ENCODE results near the gene SRPK2. TPM values are rescaled to one million over a fixed set of nuclear protein-coding genes. Genes with fewer than 3 reads are reported as not detected.

SRPK2 gene
- total and polyA plus RNA-seq, 2 of the 8 experiments (the other 6 are each of a cell fraction or from before 2014, with no cell fraction given), result 10.0 to 47.1 TPM

DNA sequence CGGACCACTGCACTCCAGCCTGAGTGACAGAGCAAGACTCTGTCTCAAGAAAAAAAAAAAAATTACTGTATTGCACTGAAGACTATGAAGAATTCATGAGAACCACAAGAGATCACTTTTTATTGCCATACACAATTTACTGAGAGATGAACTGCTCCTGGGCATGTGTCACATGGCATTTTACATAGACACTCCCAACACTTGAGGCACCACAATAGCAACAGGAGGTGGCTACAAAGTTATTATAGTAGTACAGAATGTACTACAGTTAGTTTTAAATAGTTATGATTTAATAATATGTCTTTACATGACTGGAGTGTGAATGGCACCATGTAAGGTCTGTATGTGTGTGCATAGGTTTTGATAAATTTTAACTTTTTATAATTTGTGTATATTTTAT is 304.1 kb downstream of the SRPK2 start (continued):
- TF ChIP-seq, protein P1, sequence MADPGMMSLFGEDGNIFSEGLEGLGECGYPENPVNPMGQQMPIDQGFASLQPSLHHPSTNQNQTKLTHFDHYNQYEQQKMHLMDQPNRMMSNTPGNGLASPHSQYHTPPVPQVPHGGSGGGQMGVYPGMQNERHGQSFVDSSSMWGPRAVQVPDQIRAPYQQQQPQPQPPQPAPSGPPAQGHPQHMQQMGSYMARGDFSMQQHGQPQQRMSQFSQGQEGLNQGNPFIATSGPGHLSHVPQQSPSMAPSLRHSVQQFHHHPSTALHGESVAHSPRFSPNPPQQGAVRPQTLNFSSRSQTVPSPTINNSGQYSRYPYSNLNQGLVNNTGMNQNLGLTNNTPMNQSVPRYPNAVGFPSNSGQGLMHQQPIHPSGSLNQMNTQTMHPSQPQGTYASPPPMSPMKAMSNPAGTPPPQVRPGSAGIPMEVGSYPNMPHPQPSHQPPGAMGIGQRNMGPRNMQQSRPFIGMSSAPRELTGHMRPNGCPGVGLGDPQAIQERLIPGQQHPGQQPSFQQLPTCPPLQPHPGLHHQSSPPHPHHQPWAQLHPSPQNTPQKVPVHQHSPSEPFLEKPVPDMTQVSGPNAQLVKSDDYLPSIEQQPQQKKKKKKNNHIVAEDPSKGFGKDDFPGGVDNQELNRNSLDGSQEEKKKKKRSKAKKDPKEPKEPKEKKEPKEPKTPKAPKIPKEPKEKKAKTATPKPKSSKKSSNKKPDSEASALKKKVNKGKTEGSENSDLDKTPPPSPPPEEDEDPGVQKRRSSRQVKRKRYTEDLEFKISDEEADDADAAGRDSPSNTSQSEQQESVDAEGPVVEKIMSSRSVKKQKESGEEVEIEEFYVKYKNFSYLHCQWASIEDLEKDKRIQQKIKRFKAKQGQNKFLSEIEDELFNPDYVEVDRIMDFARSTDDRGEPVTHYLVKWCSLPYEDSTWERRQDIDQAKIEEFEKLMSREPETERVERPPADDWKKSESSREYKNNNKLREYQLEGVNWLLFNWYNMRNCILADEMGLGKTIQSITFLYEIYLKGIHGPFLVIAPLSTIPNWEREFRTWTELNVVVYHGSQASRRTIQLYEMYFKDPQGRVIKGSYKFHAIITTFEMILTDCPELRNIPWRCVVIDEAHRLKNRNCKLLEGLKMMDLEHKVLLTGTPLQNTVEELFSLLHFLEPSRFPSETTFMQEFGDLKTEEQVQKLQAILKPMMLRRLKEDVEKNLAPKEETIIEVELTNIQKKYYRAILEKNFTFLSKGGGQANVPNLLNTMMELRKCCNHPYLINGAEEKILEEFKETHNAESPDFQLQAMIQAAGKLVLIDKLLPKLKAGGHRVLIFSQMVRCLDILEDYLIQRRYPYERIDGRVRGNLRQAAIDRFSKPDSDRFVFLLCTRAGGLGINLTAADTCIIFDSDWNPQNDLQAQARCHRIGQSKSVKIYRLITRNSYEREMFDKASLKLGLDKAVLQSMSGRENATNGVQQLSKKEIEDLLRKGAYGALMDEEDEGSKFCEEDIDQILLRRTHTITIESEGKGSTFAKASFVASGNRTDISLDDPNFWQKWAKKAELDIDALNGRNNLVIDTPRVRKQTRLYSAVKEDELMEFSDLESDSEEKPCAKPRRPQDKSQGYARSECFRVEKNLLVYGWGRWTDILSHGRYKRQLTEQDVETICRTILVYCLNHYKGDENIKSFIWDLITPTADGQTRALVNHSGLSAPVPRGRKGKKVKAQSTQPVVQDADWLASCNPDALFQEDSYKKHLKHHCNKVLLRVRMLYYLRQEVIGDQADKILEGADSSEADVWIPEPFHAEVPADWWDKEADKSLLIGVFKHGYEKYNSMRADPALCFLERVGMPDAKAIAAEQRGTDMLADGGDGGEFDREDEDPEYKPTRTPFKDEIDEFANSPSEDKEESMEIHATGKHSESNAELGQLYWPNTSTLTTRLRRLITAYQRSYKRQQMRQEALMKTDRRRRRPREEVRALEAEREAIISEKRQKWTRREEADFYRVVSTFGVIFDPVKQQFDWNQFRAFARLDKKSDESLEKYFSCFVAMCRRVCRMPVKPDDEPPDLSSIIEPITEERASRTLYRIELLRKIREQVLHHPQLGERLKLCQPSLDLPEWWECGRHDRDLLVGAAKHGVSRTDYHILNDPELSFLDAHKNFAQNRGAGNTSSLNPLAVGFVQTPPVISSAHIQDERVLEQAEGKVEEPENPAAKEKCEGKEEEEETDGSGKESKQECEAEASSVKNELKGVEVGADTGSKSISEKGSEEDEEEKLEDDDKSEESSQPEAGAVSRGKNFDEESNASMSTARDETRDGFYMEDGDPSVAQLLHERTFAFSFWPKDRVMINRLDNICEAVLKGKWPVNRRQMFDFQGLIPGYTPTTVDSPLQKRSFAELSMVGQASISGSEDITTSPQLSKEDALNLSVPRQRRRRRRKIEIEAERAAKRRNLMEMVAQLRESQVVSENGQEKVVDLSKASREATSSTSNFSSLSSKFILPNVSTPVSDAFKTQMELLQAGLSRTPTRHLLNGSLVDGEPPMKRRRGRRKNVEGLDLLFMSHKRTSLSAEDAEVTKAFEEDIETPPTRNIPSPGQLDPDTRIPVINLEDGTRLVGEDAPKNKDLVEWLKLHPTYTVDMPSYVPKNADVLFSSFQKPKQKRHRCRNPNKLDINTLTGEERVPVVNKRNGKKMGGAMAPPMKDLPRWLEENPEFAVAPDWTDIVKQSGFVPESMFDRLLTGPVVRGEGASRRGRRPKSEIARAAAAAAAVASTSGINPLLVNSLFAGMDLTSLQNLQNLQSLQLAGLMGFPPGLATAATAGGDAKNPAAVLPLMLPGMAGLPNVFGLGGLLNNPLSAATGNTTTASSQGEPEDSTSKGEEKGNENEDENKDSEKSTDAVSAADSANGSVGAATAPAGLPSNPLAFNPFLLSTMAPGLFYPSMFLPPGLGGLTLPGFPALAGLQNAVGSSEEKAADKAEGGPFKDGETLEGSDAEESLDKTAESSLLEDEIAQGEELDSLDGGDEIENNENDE (IDR thresholded peaks at IDR 0.05; ENCODE audit: insufficient replicate concordance, low read length), result no peak
- TF ChIP-seq RXRA (IDR thresholded peaks at IDR 0.05; ENCODE audit: insufficient read depth, low read depth, low read length), result no peak
- no peak for TF ChIP-seq ZNF274 (IDR thresholded peaks at IDR 0.05; ENCODE audit: borderline replicate concordance, extremely low read depth, low read length)
- no peak for TF ChIP-seq KDM4A (IDR thresholded peaks at IDR 0.05; ENCODE audit: low read depth, low read length, severe bottlenecking)
- TF ChIP-seq KDM5A (IDR thresholded peaks at IDR 0.05; ENCODE audit: low read length), result no peak
- TF ChIP-seq KDM1A (IDR thresholded peaks at IDR 0.05; ENCODE audit: borderline replicate concordance, low read length), result no peak
- TF ChIP-seq SRF (IDR thresholded peaks at IDR 0.05; ENCODE audit: low read depth, low read length), result no peak
- TF ChIP-seq RBBP5 (IDR thresholded peaks at IDR 0.05; ENCODE audit: borderline replicate concordance, low read depth, low read length), result no peak
- TF ChIP-seq CBX8 (IDR thresholded peaks at IDR 0.05; ENCODE audit: borderline replicate concordance, low read depth, low read length), result no peak
- TF ChIP-seq TAF7 (optimal IDR thresholded peaks at IDR 0.05; ENCODE audit: borderline replicate concordance, low read depth, low read length), result no peak
- TF ChIP-seq NRF1 (IDR thresholded peaks at IDR 0.05; ENCODE audit: low read depth, low read length), result no peak
- TF ChIP-seq YY1 (IDR thresholded peaks at IDR 0.05; ENCODE audit: low read depth, low read length), result no peak
- TF ChIP-seq SIX5 (IDR thresholded peaks at IDR 0.05; ENCODE audit: low read depth, low read length), result no peak
